HepG2 (cell line): ENCODE data around the gene CCDC97. TPM values are rescaled to one million over a fixed set of nuclear protein-coding genes. Genes with fewer than 3 reads are reported as not detected.

Source experiments
- ARHGAP35 ChIP-seq: sonication (generic); formaldehyde crosslinking; IDR thresholded peaks from 2 replicates; pipeline ENCODE4 v1.9.0; 2022; ENCODE audit warnings: mild to moderate bottlenecking, inconsistent platforms, moderate library complexity, missing genetic modification reagents, borderline replicate concordance
- DR1 ChIP-seq: sonication (generic); formaldehyde crosslinking; IDR thresholded peaks from 2 replicates; pipeline ENCODE4 v1.8.0; 2021; ENCODE audit warnings: mild to moderate bottlenecking, missing genetic modification reagents, inconsistent platforms
- FLYWCH1 ChIP-seq: sonication (generic); formaldehyde crosslinking; IDR thresholded peaks from 2 replicates; pipeline ENCODE4 v1.8.1; 2023; ENCODE audit warnings: mild to moderate bottlenecking, missing genetic modification reagents
- GABPA ChIP-seq, 2 experiments: IDR thresholded peaks; 2 replicates each; pipeline ENCODE4 v1.6.1; 2011 to 2016; ENCODE audit warnings: low read depth in 2 of 2, low read length in 1 of 2, missing biosample characterization in 1 of 2, missing genetic modification characterization in 1 of 2
- JARID2 ChIP-seq: sonication (generic); formaldehyde crosslinking; IDR thresholded peaks from 2 replicates; pipeline ENCODE4 v1.8.1; 2023; ENCODE audit warnings: missing genetic modification reagents, inconsistent platforms; ENCODE audit not compliant: insufficient replicate concordance
- PCBP2 ChIP-seq: fragments of 200-400 bp; formaldehyde crosslinking; optimal IDR thresholded peaks from 2 replicates; pipeline ENCODE3; 2018; ENCODE audit warnings: low read length, low read depth; ENCODE audit not compliant: poor library complexity, severe bottlenecking
- PHB2 ChIP-seq: fragments of 450-650 bp; IDR thresholded peaks from 2 replicates; pipeline ENCODE4 v1.6.1; 2018; ENCODE audit not compliant: partially characterized antibody
- RXRB ChIP-seq: IDR thresholded peaks from 2 replicates; pipeline ENCODE4 v1.6.1; 2016; ENCODE audit warnings: borderline replicate concordance, missing genetic modification reagents, missing compliant biosample characterization
- SATB2 ChIP-seq: sonication (generic); formaldehyde crosslinking; IDR thresholded peaks from 2 replicates; pipeline ENCODE4 v1.5.0; 2020; ENCODE audit warnings: missing genetic modification reagents
- SOX6 ChIP-seq, 2 experiments: fragments of 450-650 bp in 1 of 2; sonication (generic) in 1 of 2; formaldehyde crosslinking in 1 of 2; IDR thresholded peaks; 2 replicates each; pipeline versions ENCODE4 v1.4.0 to v1.6.1; 2017 to 2020; ENCODE audit warnings: antibody characterized with exemption in 1 of 2, mild to moderate bottlenecking in 1 of 2, missing genetic modification reagents in 1 of 2
- TAF1 ChIP-seq: sonication (generic); formaldehyde crosslinking; IDR thresholded peaks from 2 replicates; pipeline ENCODE4 v1.4.0; 2020; ENCODE audit warnings: missing genetic modification reagents
- TOPORS ChIP-seq: sonication (generic); formaldehyde crosslinking; IDR thresholded peaks from 2 replicates; pipeline ENCODE4 v1.8.0; 2023; ENCODE audit warnings: mild to moderate bottlenecking, missing genetic modification reagents
- ZNF367 ChIP-seq: sonication (generic); formaldehyde crosslinking; IDR thresholded peaks from 2 replicates; pipeline ENCODE4 v1.4.0; 2020; ENCODE audit warnings: missing genetic modification reagents, borderline replicate concordance
- ZNF616 ChIP-seq: sonication (generic); formaldehyde crosslinking; IDR thresholded peaks from 2 replicates; pipeline ENCODE4 v1.5.0; 2020; ENCODE audit warnings: low read depth, mild to moderate bottlenecking, missing genetic modification reagents
- ZNF672 ChIP-seq: sonication (generic); formaldehyde crosslinking; IDR thresholded peaks from 2 replicates; pipeline ENCODE4 v1.8.1; 2022; ENCODE audit warnings: missing genetic modification reagents
- ZNF878 ChIP-seq: sonication (generic); formaldehyde crosslinking; IDR thresholded peaks from 2 replicates; pipeline ENCODE4 v1.8.1; 2023; ENCODE audit warnings: mild to moderate bottlenecking, missing genetic modification reagents, moderate library complexity
- polyA plus RNA-seq, 8 experiments: library from polyadenylated mRNA; depleted of rRNA in 3 of 8; stranded (reverse) in 7 of 8; unstranded in 1 of 8; fragments of >200 nt; fragmentation: Illumina TruSeq in 4 of 8; extraction: Trizol in 4 of 8; gene quantifications; 2 replicates each; pipeline versions ENCODE4 v1.2.1 to v1.2.3, GENCODE V29; 2011 to 2016; ENCODE audit warnings: low read depth in 4 of 8, missing spikeins in 1 of 8, mixed read lengths in 1 of 8; ENCODE audit not compliant: insufficient read depth in 1 of 8
- total RNA-seq, 5 experiments: library from RNA; depleted of rRNA; stranded (reverse); fragments of >200 nt; fragmentation: Illumina TruSeq; extraction: Trizol; gene quantifications; 2 replicates each; pipeline ENCODE4 v1.2.3, GENCODE V29; 2016; ENCODE audit warnings: low read depth in 1 of 5
- TF ChIP-seq, protein P1 (sequence below): fragments of 450-650 bp; IDR thresholded peaks from 2 replicates; pipeline ENCODE4 v1.6.1; 2017
- TF ChIP-seq, protein P2 (sequence below), 2 experiments: sonication (generic) in 1 of 2; formaldehyde crosslinking in 1 of 2; IDR thresholded peaks; 2 replicates each; pipeline versions ENCODE4 v1.4.0 to v1.6.1; 2018 to 2020; ENCODE audit warnings: missing genetic modification reagents in 2 of 2, borderline replicate concordance in 1 of 2, low read depth in 1 of 2, mild to moderate bottlenecking in 1 of 2, missing biosample characterization in 1 of 2
- TF ChIP-seq, protein P3 (sequence below): sonication (generic); formaldehyde crosslinking; IDR thresholded peaks from 2 replicates; pipeline ENCODE4 v1.4.0; 2020; ENCODE audit warnings: missing genetic modification reagents
- TF ChIP-seq, protein P4 (sequence below): sonication (generic); formaldehyde crosslinking; IDR thresholded peaks from 2 replicates; pipeline ENCODE4 v1.5.1; 2020; ENCODE audit warnings: mild to moderate bottlenecking, missing genetic modification reagents

CCDC97 gene
- total and polyA plus RNA-seq, 2 of the 13 experiments (the other 11 are each of a cell fraction or from before 2014, with no cell fraction given): 6.2 to 7.3 TPM

DNA sequence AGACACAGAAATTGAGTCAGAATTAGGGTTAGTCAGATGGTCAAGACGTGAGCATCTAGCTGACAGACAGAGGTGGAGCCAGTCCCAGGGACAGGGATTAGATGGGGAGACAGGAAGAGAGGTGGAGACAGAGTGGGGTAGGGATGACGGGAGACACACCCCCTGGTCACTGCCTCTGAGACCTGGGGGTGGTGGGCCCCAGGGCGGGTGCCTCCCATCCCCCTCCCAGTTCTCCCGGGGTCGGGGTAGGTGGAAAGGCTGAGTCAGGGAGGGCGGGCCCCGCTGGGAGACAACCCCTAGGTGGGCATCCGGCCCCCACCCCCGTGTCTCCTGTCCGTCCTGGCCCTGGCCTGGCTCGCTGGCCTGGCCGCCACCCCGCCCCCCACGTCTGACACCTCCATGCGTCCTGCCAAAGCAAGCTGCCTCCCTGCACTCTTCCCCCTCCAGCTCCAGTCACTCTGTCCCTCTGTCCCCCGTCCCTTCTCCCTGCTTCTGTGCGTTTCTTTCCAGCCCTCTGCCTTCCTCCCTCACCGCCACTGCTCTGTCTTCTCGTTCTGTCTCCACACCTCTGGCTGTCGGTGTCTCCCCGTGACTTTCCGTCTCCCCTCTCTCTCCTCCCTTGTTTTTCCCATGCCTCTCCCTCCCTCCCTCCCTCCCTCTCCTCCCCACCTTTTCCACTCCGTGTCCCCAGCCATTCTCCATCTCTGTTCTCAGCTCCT is 15.1 kb downstream of the CCDC97 start (continued):
- no peak for TF ChIP-seq ZNF367 (CRISPR knock-in tag)
- TF ChIP-seq GABPA (IDR thresholded peaks at IDR 0.05; ENCODE audit: low read depth, low read length): no peak
- TF ChIP-seq GABPA (CRISPR knock-in tag; IDR thresholded peaks at IDR 0.05; ENCODE audit: low read depth): peak; percentile 53; the same call in 1 of the 2 replicates
- no peak for TF ChIP-seq TOPORS (CRISPR knock-in tag)
- TF ChIP-seq SOX6 (IDR thresholded peaks at IDR 0.05): no peak
- TF ChIP-seq SOX6 (CRISPR knock-in tag; IDR thresholded peaks at IDR 0.05): no peak
- TF ChIP-seq, protein P1, sequence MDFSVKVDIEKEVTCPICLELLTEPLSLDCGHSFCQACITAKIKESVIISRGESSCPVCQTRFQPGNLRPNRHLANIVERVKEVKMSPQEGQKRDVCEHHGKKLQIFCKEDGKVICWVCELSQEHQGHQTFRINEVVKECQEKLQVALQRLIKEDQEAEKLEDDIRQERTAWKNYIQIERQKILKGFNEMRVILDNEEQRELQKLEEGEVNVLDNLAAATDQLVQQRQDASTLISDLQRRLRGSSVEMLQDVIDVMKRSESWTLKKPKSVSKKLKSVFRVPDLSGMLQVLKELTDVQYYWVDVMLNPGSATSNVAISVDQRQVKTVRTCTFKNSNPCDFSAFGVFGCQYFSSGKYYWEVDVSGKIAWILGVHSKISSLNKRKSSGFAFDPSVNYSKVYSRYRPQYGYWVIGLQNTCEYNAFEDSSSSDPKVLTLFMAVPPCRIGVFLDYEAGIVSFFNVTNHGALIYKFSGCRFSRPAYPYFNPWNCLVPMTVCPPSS: no peak
- peak; percentile 77; the same call in 1 of the 2 replicates for TF ChIP-seq RXRB (CRISPR knock-in tag)
- TF ChIP-seq ARHGAP35 (CRISPR knock-in tag): no peak
- no peak for TF ChIP-seq JARID2
- TF ChIP-seq FLYWCH1: no peak
- TF ChIP-seq, protein P2, sequence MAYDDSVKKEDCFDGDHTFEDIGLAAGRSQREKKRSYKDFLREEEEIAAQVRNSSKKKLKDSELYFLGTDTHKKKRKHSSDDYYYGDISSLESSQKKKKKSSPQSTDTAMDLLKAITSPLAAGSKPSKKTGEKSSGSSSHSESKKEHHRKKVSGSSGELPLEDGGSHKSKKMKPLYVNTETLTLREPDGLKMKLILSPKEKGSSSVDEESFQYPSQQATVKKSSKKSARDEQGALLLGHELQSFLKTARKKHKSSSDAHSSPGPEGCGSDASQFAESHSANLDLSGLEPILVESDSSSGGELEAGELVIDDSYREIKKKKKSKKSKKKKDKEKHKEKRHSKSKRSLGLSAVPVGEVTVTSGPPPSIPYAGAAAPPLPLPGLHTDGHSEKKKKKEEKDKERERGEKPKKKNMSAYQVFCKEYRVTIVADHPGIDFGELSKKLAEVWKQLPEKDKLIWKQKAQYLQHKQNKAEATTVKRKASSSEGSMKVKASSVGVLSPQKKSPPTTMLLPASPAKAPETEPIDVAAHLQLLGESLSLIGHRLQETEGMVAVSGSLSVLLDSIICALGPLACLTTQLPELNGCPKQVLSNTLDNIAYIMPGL (CRISPR knock-in tag; IDR thresholded peaks at IDR 0.05; ENCODE audit: borderline replicate concordance in 1 of 2, low read depth in 1 of 2): no peak
- TF ChIP-seq ZNF672 (CRISPR knock-in tag): no peak
- TF ChIP-seq PCBP2: peak; percentile 51
- no peak for TF ChIP-seq ZNF616 (CRISPR knock-in tag)
- 0 out of 2 replicates have a peak, but pooled peaks have one; percentile 43 for TF ChIP-seq ZNF878 (CRISPR knock-in tag)
- no peak for TF ChIP-seq DR1 (CRISPR knock-in tag)
- TF ChIP-seq, protein P3, sequence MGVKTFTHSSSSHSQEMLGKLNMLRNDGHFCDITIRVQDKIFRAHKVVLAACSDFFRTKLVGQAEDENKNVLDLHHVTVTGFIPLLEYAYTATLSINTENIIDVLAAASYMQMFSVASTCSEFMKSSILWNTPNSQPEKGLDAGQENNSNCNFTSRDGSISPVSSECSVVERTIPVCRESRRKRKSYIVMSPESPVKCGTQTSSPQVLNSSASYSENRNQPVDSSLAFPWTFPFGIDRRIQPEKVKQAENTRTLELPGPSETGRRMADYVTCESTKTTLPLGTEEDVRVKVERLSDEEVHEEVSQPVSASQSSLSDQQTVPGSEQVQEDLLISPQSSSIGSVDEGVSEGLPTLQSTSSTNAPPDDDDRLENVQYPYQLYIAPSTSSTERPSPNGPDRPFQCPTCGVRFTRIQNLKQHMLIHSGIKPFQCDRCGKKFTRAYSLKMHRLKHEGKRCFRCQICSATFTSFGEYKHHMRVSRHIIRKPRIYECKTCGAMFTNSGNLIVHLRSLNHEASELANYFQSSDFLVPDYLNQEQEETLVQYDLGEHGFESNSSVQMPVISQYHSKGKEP (CRISPR knock-in tag): no peak
- no peak for TF ChIP-seq PHB2
- TF ChIP-seq, protein P4, sequence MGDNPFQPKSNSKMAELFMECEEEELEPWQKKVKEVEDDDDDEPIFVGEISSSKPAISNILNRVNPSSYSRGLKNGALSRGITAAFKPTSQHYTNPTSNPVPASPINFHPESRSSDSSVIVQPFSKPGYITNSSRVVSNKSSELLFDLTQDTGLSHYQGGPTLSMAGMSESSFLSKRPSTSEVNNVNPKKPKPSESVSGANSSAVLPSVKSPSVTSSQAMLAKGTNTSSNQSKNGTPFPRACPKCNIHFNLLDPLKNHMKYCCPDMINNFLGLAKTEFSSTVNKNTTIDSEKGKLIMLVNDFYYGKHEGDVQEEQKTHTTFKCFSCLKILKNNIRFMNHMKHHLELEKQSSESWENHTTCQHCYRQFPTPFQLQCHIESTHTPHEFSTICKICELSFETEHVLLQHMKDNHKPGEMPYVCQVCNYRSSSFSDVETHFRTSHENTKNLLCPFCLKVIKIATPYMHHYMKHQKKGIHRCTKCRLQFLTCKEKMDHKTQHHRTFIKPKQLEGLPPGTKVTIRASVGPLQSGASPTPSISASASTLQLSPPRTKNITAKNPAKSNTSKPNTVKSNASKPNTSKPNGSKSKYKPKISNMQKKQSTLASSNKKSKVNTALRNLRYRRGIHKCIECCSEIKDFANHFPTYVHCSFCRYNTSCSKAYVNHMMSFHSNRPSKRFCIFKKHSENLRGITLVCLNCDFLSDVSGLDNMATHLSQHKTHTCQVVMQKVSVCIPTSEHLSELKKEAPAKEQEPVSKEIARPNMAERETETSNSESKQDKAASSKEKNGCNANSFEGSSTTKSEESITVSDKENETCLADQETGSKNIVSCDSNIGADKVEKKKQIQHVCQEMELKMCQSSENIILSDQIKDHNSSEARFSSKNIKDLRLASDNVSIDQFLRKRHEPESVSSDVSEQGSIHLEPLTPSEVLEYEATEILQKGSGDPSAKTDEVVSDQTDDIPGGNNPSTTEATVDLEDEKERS (CRISPR knock-in tag): no peak
- no peak; the same call in 1 of the 2 replicates for TF ChIP-seq TAF1
- no peak for TF ChIP-seq SATB2
